ENCODE data around the gene CCDC88C. TPM values are rescaled to one million over a fixed set of nuclear protein-coding genes. Genes with fewer than 3 reads are reported as not detected.

CCDC88C gene
- total RNA-seq, 2 donors from 2014 or later, result 32.5 to 54.4 TPM

GRCh38 chr14:91261115-91261514 is 156.5 kb downstream of the CCDC88C start:
- Histone ChIP-seq H3K9me3 (no peaks in the 10 kb centered on the region), H3K36me3 (no peaks in the 10 kb centered on the region), H3K27ac (no peak overlapping the region), H3K4me3 (no peak overlapping the region), H3K4me1 (replicated peaks) (peaks cover 8% of the 10 kb centered on the region), H3K27me3 (replicated peaks; ENCODE audit: insufficient read depth) (no peaks in the 10 kb centered on the region)
- 99% methylated on average over 5 of the region's 5 CpGs for WGBS
- intact Hi-C loops (cut with DNase I), result no loop called here
- DNase-seq (ENCODE audit: low spot score), result no peak
- TF ChIP-seq POLR2A (IDR thresholded peaks at IDR 0.05) (no peak), POLR2AphosphoS5 (IDR thresholded peaks at IDR 0.05) (no peak), CTCF (IDR thresholded peaks at IDR 0.05) (no peak)

GRCh38 chr14:91258876-91259275 is 158.7 kb downstream of the CCDC88C start:
- Histone ChIP-seq H3K4me3 (no peak overlapping the region), H3K9me3 (no peaks in the 10 kb centered on the region), H3K27ac (no peak overlapping the region), H3K36me3 (no peaks in the 10 kb centered on the region), H3K4me1 (replicated peaks) (no peaks in the 10 kb centered on the region), H3K27me3 (replicated peaks; ENCODE audit: insufficient read depth) (no peaks in the 10 kb centered on the region)
- no peak for DNase-seq (ENCODE audit: low spot score)
- no peak for TF ChIP-seq POLR2A (IDR thresholded peaks at IDR 0.05)
- TF ChIP-seq POLR2AphosphoS5 (IDR thresholded peaks at IDR 0.05), result no peak
- no peak for TF ChIP-seq CTCF (IDR thresholded peaks at IDR 0.05)
- 92% methylated on average over 3 of the region's 3 CpGs for WGBS
- intact Hi-C loops (cut with DNase I), result no loop called here

GRCh38 chr14:91258011-91258618 is 159.5 kb downstream of the CCDC88C start:
- no peaks in the 10 kb centered on the region for H3K36me3 ChIP-seq
- H3K27ac ChIP-seq, result no peak overlapping the region
- no peaks in the 10 kb centered on the region for H3K9me3 ChIP-seq
- intact Hi-C loops (cut with DNase I), result no loop called here
- no peaks in the 10 kb centered on the region for H3K4me1 ChIP-seq (replicated peaks)
- H3K27me3 ChIP-seq (replicated peaks; ENCODE audit: insufficient read depth), result no peaks in the 10 kb centered on the region
- DNase-seq (ENCODE audit: low spot score), result no peak
- no peak overlapping the region for H3K4me3 ChIP-seq
- 44% methylated on average over 16 of the region's 16 CpGs for WGBS
- TF ChIP-seq CTCF (IDR thresholded peaks at IDR 0.05) (no peak), POLR2AphosphoS5 (IDR thresholded peaks at IDR 0.05) (peak; percentile 24), POLR2A (IDR thresholded peaks at IDR 0.05) (no peak)

GRCh38 chr14:91257328-91258010 is 160.2 kb downstream of the CCDC88C start:
- intact Hi-C loops (cut with DNase I), result no loop called here

More at GRCh38 chr14:91257328-91258010, 160.2 kb downstream of the CCDC88C start:
- H3K4me3 ChIP-seq, result no peak overlapping the region
- DNase-seq (ENCODE audit: low spot score), result no peak
- no peaks in the 10 kb centered on the region for H3K4me1 ChIP-seq (replicated peaks)
- H3K9me3 ChIP-seq, result no peaks in the 10 kb centered on the region
- H3K36me3 ChIP-seq, result no peaks in the 10 kb centered on the region
- WGBS, result 47% methylated on average over 8 of the region's 8 CpGs
- peak overlapping the region in 1 of 2 donors; percentile 24 for H3K27ac ChIP-seq
- no peaks in the 10 kb centered on the region for H3K27me3 ChIP-seq (replicated peaks; ENCODE audit: insufficient read depth)
- TF ChIP-seq POLR2AphosphoS5 (IDR thresholded peaks at IDR 0.05) (no peak), POLR2A (IDR thresholded peaks at IDR 0.05) (no peak), CTCF (IDR thresholded peaks at IDR 0.05) (no peak)

Data from prostate gland (tissue), 2 donors.